ENCODE measurements around the gene DLGAP1.
"Not testable (repeated sequence)": the region's sequence is repeated elsewhere in the genome, so short reads cannot be mapped to it uniquely, and the experiment has no call there.

The DLGAP1 gene

DNA sequence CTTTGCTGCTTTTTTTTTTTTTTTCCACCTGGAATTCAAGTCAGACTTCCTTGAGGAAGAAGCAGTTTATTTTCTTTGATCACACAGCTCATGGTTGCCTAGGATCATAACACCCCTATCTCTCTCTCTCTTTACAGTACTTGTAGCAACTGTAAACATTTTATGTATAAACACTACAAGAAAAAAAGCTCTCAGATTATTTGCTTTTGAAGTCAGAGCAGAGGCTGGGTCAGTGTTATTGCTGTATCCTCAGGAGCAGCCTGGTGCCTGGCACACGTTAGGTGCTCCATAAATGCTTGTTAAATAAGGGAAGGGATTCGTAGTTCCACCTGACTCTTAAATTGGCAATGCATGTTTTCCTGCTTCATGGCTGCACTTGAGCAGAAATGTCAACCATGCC lies 783.9 kb downstream of the DLGAP1 start:
- DNase-seq: no peak

DNA sequence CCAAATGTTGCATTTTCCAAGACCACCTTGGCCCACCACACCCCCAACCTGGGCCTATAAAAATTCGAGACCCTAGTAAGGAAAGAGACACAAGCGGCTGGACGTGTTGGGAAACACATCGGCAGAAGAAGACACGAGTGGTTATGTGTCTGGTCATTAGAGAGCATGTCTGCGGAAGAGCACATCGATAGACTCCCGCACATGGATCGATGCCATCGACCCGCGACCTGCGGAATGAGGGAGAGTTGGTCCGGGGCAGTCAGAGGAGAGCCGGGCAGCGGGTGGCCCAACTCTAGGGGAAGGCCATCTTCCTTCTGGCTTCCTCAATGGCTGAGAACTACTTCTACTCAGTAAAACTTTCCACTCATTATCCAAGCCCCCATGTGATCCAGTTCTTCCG lies 785.7 kb downstream of the DLGAP1 start:
- DNase-seq: no peak

DNA sequence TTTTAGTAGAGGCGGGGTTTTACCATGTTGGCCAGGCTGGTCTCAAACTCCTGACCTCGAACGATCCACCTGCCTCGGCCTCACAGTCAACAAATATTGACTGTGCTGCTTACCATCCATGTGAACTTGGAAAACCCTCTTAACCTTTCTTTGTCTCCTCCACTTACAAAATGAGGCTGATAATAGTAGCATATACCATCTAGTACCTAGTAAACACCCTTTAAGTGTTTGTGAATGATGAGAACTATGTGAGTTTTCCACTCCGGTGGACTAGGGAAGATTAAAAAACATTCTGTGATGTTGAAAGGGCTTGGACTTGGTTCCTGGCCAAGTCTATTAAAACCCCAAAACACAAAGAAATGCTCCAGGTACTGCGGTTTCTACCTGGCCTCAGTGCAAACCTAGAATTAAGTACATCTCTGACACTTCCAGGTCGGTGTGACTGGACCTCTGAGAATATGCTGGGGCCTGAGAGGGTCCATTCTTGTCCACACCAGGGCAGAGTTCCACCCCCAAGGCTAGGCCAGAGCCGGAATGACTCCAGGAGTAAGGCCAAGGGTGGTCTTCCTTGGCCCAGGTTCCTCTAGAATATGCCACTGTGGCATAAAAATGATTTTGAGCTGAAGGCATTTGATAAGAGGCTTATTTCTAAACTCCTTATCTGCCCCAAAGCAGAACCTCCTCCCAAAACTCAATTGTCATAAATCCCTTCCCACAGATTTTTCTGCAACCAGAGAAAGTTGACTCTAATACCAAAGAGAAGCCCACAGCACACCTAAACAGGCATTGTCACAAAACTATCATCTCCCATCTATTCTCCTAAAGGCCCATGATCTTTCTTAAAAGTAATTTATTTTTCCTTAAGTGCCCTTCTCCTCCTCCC lies 787.6 kb downstream of the DLGAP1 start:
- DNase-seq: no peak

DNA sequence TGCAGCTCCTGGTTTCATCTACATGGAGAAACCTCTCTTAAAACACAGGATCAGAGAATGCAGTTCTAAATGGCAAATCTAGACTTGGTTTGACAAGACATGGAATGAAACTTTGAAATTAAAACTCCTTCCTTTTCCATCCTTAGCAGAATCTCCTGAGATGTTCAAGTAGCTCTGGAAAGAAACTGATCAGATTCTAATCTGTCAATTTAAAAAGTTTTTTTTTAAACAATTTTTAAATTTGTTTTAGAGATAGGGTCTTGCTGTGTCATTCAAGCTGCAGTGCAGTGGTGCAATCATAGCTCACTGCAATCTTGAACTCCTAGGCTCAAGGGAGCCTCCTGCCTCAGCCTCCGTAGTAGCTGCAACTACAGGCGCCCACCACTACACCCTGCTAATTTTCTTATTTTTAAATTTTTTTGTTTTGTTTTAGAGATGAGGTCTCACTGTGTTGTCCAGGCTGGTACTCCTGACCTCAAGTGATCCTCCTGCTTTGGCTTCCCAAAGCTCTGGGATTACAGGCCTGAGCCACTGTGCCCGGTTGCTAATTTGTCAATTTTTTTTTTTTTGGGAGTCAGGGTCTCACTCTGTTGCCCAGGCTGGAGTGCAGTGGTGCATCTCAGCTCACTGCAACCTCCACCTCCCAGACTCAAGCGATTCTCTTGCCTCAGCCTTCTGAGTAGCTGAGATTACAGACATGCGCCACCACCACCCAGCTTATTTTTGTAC lies 788.4 kb downstream of the DLGAP1 start:
- no peak for DNase-seq

DNA sequence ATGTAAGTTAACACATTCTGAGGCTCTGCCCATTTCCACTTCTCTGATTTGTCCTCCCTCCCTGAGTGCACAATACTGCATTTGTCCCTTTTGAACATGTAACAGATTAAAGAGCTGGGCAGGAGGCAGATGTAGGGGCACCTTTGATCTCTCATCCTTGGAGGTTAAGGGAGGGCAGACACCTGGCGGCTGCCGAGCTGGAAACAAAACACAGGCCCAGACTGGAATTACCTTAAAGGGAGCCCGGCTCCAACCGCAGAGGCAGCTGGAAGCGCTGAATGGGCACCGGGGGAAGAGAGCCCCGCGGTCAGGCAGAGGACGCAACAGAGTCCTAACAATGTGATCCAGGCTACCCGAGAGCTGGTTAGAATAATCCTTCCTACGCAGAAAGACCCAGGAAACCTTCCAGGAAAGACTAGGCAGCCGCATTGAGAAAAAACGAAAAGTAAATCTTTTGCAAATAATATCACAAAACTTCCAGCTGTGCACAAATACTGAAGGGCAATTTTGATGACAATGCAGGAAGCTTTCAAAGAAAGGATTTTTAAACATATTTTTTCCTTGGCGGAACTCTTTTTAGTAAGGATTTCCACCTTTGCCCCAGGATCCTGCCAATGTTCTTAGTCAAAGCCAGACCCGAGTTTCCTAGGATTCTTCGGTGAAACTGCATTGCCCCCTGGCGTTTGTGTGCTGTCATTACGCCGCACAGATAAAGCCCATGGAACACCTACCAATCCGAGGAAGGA lies 789.2 kb downstream of the DLGAP1 start:
- DNase-seq: peak; percentile 61

DNA sequence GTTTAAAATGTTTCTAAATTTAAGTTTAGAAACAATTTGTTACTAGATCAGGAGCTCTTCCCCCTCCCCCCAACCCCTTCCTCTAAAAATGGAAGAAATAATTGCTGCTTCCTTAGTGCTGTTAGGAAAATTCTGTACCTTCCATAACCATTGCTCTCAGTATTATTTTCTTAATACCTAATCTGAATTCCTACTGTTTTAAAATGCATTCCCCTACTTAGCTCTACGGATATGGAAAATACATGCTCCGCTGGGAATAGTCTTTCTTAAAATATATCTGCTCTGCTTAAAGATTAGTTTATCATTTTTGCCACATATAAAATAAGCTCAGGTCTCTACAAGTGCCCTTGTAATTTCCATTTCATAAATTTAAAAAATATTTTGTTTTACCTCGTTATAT lies 789.9 kb downstream of the DLGAP1 start:
- DNase-seq: no peak

DNA sequence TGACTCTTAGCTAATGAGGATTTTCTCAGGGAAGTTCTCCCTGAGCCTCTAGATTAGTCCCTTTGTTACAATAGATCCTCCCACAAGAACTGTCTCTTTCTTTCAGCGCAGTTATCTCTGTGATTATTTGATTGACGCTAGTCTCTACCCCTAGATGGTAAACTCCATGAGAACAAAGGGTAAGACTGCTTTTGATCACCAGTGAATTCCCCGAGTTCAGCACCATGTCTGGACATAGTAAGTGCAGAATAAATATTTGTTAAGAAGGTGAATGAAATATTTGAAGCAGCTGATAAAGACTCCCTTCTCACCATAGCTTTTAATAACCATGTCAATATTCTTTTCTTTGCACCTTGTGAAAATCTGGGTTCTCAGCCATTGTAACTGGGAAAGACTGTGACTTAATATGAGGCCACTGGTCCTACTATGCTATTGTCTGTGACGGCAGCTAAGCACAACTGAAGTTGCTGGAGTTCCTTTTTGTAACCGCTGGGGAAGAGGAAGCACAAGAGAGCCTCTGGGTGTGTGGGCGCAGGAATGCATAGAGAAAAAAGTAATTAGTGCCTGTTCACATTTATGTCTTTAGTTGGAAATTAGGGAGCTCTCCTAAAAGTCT lies 790.4 kb downstream of the DLGAP1 start:
- DNase-seq: peak; percentile 70

DNA sequence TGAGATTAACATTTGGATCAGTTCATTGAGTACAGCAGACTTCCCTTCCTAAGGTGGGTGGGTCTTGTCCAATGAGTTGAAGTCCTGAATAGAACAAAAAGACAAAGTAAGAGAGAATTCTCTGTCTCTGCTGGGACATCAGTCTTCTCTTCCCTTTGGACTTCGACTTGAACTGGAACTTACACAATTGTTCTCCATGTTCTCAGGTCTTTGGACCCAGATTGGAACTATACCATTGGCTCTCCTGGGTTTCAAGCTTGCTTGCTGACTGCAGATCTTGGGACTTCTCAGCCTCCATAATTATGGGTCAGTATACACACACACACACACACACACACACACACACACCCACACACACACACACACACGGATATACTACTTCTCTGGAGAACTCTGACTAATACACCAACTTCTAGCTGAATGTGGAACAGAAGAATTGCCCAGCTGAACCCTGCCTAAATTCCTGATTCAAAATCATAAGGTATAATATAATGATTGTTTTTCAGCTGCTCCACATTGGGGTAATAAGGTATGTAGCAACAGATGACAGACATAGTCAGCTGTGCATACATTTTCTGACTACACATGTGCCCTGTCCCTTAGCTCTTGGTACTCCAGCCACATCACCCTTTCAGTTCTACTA lies 791.1 kb downstream of the DLGAP1 start:
- DNase-seq: no peak

DNA sequence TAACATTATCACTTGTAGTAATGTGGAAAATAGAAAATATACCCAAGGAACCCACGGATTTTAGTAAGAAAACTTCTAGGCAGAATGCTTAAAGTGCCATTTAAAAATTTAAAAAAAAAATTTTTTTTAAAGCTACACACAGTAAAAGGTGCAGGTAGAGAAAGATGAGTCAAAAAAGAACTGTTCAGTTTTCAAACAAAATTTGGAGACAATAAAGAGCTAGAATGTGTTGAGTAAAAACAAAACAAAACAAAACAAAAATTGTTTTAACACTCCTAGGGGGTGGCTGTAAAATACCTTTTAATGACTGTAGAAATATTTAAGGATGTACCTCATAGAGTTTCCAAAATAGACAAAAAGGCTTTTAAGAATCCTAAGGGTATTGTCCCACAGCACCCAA lies 793.1 kb downstream of the DLGAP1 start:
- no peak for DNase-seq

DNA sequence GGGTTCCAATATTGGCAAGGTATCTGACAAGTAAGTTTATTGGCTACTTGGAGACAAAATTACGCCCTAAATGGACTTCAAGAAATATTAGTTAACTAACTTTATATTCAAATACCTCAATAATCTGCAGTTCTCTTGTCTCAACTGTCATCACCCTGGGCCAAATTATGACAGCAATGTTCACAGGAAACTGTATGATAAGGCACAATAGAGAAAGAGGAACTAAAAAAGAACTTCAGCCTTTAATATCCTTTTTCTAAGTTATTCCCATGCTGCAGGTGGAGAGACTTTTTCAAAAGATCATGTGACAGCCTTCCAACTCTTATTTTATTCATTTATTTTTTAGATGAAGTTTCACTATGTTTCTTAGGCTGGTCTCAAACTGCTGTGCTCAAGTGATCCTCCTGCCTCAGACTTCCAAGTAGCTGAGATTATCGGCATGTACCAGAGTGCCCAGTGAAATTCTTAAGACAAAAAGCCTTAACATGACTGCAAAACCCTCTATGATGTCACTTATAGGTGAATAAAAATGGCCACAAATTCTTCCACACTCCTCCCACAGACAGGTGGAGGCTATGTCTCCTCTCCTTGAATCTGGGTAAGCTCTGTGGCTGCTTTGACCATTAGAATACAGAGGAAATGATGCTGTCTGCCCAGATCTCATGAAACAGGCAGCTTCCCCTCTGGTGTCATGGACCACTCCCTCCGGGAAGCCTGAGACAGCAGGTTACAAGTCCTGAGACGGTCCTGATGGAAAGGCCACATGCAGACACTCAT lies 794.2 kb downstream of the DLGAP1 start:
- peak; percentile 65 for DNase-seq

DNA sequence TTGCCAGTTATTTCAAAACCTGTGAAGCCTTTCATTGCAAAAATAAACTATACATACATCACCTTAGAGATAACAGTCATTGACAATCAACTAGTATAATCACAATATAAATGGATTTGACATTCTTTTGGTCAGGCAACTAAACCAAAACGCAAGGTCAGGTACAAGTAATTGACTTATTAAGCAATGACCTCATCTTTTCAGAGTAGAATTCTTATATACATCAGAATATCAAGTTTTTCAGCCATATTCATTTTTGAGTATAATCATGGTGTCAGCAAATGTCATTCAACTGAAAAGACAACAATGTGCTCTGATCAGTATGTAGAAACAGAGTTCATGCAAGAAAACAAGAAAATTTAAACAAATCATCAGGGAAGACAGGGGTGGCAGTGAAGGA lies 796.6 kb downstream of the DLGAP1 start:
- DNase-seq: no peak

DNA sequence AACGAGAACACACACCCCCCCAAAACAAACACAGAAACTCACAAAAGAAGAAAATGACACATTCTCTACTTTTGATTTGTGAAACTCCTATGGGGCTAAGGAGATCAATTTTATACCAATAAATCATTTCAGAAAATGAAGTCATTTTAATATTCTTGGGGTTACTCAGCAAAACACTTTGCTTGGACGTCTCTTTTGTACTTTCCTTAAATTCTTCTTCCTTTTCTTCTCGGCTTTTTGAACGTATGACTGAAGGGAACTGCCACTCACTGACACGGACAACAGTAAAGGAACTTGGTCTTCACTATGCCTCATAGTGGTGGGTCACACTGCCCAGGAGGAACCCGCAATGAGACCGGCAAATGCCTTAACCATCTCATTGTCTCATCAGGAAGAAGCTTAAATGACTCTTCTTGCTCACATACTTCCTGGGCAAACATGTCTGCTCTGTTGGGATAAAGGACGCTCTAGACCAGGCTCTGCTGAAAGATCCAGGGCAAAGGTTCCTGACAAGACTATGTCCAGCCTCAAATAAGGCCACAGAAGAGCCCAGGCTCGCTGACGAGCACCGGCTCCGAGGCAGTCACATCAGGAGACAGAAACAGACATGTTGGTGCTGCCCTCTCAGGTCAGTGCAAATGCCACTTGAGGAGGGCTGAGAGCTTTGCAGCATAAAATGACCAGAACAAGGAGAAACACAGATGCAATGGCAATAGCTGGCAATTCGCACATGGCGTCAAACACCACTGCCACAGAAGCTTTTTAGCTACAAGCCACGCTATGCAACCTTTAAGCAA lies 799.7 kb downstream of the DLGAP1 start:
- no peak for DNase-seq

DNA sequence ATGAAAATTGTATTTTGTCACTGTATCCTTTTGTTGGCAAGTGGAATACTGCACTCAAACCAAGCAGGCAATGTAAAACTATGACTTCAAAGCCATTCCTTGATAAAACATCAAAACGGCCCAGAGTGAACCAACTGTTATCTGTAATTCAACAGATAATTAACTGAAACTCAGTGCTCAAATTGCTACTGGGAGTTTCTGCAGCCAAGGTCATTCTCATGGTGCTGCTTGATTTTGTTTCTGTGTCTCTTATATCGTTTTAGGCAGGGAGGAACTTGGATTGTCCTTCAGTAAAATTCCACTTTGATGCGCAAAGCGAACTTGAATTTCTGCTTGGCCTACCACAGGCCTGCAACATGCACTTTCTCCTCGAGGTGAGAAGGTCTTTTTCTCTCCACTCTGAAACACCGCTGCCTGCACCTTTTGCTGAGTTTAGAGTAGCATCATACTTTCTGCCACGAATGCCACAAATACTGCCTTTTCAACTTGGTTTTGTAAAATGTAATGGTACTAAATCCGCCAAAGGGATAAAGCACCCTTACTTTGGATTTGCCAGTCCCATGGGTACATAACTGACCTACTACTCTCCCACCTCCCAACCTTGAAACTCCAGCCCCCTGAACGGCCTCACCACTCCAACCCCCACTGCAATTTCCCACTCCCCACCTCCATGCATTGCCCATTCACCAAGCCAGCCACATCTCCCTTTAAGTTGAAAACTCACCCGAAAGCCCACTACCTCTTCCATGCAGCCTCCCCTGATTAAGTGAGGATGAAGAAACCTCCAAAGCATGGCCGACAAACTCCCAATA lies 800.5 kb downstream of the DLGAP1 start:
- no peak for DNase-seq

DNA sequence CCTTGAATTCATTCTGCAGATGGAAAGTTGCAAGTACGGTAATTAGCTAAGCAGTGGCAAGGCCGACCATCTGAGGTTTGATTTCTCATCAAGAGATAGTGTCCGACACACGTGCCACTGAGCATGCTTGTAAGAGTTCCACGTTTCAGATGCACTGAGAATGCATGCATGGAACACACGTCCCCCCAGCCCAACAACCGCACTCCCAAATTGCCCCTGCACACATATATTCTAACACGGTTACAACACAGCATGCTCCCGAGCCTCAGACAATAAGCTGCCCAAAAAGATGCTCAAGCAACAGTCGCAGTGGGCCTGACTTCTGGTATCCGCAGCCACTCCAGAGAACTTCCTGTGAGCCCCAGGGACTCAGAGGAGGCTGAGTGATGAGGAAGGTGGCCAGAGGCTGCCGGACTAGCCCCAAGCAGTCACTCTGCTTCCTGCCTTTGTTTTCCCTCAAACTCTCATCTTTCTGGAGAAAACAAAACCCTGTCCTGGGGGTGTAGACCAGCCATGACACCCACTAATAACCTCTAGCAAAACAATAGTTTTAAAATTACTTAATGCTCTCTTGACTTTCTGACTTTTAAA lies 801.2 kb downstream of the DLGAP1 start:
- DNase-seq: no peak

DNA sequence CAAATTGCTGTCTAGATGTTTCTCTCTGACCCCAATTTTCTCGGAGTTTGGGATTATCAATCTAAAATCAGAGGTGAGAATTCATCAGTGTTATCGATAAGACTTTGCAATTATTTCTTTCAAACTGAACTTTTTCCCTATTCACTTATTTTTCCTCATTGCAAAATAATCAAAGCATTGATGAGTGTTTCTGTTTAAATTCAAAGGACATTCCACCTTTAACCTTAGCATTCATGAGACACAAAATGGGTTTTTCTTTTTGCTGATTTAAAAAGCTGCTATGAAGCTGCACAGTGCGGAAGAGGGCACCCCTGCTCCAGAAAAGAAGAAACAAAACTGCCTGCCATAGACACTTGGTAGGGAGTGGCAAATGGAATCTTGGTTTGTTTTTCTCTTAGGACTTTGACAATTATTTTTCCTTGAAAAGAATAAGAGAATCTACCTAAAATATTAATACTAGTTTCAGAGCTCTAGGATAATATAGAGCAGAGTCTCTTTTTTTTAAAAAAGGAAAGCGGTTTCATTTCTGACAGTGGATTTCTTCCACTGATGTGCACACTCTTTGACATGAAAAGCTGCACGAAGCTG lies 801.8 kb downstream of the DLGAP1 start:
- peak; percentile 29 for DNase-seq

DNA sequence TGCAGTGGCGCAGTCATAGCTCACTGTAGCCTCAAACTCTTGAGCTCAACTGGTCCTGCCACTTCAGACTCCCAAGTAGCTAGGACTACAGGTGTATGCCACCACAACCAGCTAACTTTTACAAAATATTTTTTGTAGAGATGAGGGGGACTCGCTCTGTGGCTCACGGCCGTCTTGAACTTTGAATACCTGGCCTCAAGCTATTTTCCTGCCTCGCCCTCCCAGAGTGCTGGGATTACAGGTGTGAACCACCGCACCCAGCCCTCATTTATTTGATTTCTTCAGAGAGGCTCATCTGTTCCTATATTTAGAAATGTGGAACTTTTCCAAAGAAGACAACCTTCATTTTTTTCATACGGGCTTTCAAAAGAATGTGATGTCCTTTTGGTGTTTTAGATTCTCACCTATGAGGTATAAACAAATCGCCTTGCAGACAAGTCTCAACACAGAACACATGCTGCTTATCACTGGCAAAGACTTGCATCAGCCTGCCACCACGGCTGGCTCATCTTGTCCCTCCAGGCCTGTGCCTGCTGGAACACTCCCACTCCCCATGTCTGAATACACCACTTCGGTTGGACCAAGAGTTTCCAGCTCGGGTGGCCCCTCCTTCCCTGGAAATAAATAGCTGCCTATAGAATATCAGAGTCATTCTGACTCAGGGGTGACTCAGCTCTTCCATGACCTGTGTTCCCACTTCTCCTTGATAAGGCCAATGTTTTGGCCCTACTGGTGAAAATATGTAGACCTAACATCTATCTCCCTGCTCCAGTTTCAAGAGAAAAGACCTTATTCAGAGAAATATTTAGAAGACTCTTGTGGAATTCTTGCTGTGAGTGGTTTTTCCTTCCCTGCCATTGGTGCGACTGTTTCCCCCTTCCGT lies 802.5 kb downstream of the DLGAP1 start:
- DNase-seq: peak; percentile 87

DNA sequence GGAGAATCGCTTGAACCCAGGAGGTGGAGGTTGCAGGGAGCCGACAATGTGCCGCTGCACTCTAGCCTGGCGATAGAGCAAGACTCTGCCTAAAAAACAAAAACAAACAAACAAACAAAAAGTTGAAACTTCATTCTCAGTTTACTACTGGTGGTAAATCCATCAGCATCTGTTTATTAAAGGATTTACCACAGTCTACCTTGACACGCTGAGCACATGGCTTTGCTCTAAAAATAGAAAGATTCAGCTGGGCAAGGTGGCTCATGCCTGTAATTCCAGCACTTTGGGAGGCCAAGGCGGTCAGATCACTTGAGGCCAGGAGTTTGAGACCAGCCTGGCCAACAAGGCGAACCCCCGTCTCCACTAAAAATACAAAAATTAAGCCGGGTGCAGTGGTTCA lies 803.8 kb downstream of the DLGAP1 start:
- no peak for DNase-seq

DNA sequence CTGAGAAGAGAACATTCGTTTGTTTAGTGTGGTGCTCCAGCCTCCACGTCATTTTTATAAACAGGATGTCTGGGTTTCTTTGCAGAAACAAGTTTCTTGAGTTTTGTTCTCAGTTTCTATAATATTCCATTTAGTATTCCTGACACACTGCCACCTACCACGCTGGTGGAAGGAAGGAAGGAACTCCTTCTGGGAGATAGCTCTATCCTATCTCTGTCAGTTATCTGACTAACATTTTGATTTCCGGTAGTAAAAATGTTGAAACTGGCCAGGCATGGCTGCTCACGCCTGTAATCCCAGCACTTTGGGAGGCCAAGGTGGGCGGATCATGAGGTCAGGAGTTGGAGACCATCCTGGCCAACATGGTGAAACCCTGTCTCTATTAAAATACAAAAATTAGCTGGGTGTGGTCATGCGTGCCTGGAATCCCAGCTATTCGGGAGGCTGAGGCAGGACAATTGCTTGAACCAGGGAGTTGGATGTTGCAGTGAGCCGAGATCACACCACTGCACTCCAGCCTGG lies 804.5 kb downstream of the DLGAP1 start:
- not testable (repeated sequence) for DNase-seq
